NCI-H1436 (cell line): ENCODE measurements around the gene GLP1R.

Experiments used
- DNase-seq: peaks from one replicate; lab custom pipeline; 2025; lab: John Stamatoyannopoulos, UW

GLP1R gene

DNA sequence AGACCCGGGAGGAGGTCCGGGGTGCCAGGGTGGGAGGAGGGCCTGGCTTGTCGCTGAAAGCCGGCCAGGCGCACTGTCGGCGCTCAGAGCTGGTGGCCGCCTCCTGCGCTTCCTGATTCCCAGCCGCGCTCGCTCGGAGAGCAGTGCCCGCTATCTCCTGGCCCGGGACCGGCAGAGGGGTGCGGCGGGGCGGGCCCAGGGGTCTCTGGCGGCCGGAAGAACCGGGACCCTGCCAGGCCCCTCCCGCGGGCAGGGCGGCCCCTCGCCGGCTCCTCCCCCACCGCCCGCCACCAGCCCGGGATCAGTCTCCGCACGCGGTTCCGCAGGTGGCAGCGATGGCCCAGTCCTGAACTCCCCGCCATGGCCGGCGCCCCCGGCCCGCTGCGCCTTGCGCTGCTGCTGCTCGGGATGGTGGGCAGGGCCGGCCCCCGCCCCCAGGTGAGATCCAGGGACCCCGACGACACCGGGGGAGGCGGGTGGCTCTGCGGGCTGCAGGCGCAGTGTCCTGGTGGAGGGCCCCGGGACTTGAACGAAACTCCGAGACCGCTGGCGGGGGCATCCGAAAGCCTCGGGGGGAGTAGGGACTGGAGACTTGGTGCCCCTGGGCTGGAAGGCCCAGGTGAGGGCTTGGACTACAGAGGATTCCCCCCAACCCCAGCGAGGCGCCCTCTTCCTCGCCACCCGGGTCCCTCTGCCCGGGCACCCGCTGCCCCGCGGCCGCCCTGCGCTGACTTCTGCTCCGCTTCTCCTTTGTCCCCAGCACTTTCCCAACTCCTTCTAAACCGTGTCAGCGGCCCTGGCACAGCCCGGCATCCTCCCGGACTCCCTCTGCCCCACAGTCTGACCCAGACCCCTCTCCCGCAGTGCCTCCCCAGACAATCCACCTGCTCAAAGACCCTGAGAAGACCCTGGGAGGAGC is at the start of gene GLP1R:
TSS of gene GLP1R (plus strand) at position 301 of the 919 bp plus-strand sequence. CDS start at position 361, 60 bp downstream.
- no peak for DNase-seq

DNA sequence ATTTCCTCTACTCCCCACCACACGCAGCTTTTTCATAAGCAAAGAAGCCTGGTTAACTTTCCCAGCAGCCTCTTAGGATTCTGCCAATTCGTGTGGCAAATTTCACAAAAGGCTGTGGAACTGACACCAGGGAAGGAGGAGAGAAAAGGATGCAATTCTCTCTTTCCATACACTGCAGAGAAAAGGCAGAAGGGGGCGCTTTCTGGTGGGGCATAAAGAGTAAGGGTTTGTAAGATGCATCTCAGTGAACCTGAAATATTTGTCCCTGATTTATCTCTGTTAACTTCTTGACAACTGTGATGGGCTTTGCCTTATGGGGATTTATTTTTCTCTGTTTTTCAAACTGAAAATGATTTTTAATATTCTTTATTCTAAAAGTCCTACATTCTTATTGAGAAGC is 45.5 kb upstream of the GLP1R start:
- DNase-seq, result no peak

DNA sequence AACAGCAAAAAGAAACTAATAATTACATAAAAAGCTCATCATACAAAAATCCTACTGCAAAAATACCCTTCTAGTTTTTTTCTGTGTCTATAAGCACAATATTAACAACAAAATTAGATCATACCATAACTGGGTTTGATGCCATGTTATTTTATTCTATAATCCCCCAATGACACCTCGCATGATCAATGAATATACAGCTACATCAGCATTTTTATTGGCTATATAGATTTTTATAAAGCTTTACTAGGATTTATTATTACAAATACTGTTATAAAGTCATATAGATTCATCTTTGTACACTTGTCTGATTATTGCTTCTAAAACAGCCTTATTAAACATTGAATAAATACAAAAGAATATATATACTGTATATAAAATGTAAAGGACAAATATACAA is 45.1 kb upstream of the GLP1R start:
- DNase-seq, result no peak

DNA sequence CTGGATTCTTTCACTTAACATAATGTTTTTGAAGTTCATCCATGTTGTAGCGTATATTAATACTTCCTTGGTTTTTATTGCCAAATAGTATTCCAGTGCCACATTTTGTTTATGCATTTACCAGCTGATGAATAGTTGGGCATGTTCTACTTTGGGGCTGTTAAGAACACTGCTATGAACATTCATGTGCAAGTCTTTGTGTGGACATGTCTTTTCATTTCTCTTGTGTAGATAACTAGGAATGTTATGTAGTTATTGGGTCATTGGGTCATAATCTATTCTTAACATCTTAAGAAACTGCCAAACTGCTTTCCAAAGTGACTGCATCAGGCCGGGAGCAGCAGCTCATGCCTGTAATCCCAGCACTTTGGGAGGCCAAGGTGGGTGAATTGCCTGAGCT is 43.8 kb upstream of the GLP1R start:
- DNase-seq, result no peak

DNA sequence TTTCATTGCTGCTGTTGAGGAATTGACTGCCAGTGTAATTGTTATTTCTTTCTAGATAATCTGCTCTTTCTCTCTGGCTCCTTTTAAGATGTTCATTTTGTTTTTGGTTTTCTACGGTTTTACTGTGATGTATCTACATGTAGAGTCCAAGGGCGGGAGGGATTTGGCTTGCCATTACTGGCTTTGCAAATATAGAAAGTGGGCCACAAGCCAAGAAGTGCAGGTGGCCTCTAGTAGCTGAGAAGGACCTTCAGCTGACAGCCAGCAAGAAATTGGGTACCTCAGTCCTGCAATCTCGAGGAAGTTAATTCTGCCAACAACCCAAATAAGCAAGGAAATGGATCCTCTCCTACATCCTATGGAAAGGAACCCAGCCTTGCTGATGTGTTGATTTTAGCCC is 42.8 kb upstream of the GLP1R start:
- no peak for DNase-seq

DNA sequence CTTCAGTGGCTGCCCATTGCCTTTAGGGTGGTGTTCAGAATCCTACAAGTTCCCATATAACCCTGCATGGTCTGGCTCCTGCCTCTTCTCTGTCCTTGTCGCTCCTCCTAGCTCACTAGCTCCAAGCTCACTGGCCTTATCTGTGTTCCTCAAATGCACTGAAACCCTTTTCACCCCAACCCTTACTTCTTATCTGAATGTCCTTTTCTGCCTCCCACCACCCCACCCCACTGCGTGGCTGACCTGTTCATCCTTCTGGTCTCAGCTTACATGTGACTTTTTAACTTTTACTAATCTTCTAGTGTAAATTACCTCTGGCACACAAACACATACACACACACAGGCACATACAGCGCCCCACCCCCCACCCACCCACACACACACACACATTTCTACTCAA is 41.0 kb upstream of the GLP1R start:
- no peak for DNase-seq

DNA sequence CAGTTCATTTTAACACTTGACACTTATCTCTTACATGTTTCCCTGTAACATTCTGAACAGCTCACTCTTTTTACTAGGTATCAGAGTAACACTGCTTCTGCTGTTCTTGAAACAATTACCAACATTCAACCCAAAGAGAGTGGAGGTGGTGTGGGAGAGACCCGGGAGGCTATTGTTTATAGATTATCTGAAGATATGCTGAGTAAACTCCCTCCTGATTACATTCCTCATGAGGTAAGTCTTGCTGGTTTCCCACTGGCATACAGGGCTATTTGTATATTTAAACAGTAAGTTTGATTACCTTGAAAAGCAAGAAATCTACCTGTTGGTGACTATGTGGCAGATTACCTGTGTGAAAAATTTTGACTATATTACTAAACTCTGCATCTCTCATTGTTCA is 39.8 kb upstream of the GLP1R start:
- no peak for DNase-seq

DNA sequence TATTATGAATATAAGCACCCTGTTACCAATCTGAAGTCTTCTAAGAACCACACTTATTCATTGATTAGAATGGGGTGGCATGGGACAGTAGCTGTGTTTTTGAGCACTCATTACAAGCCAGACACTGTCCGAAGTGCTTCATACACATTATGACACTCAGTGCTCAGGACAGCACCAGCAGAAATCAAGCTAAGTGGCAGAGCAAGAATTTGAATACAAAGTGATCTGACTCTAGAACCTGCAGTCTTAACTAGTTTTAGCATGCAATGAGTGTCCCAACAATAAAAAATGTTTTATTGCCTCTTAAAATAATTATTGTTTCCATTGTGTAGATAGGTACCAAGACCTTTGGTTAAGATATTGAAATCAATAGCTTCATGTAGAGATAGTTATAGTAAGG is 39.1 kb upstream of the GLP1R start:
- DNase-seq, result no peak

DNA sequence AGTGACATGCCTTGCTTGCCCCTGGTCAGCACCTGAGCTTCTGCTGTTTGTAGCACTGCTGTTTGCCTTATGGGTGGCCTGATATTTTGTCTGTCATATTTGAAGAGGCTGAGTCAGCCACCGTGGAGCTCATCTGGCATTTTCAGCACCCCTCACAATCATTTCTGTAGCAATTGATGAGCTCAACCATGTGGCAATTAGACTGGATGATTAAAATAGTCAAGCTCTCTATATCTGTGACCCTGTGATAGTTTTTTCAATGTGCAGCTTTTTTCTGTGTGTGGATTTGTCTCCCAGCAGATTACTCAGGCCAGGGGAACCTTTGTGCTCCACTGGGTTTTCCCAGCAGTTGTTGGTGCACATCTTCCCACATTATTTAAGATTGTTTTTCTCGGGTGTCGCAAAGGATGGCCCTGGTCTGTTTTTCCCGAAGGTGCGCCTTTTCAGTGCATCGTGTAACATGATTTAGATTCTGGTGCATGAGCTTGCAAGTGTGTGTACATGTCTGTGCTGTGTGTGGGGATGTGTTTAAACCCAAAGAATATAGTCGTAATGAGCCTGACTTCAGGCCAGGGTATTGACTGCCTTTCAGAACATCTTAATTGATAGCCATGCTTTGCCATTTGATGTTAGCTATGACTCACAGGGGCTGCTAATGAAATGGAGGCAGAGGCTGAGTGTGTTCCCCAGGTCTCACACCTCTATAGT is 31.6 kb upstream of the GLP1R start:
- no peak for DNase-seq

DNA sequence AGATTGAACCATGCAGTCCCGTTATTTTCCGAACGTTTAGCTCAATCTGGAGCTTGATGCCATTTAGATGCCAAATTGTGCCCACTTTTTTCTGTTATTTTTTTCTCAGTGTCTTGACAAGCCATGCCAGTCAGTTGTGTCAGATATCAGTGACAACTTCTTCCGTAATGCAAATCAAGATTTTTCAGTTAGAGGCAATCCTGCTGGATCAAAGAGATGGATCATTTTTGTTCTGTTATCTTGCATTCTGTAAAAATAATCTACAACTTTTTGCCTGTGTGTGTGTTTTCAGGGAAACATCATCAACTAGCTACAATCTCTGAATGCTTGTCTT is 31.1 kb upstream of the GLP1R start:
- no peak for DNase-seq

DNA sequence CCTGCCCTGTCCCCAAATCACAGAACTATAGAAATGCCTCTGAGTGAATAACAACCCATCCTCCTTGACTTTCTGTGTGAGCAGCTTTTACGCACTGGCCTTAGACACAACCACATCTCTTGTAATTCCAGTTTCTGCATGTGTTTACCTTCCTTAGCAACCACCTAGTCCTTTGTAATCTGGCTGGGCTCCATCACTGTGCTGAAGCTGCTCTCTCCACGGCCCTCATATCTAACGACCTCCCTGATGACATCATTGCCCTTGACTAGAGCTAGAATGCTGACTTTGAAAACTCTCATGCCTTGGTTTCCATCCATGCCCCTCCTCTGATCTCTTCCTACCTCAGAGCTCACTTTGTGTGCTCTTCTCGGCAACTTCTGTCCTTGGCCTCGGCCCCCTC is 30.5 kb upstream of the GLP1R start:
- no peak for DNase-seq

DNA sequence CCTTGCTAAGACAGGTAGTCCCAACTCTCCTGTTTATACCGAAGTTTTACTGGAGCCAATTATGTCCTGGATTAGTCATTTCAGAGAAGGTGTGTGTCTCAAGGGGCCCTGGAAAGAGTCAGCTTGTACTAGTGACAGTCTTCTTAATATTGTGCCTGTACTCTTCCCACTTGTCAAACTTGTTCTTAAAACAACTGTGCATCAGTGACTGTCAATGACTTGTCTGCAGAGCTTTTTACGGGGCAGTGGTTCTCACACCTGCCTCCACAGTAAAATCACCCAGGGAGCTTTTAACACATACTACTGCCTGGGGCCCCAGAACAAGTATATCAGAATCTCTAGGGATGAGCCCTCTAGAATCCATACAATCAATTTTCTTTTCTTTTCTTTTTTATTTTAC is 28.4 kb upstream of the GLP1R start:
- DNase-seq, result no peak

DNA sequence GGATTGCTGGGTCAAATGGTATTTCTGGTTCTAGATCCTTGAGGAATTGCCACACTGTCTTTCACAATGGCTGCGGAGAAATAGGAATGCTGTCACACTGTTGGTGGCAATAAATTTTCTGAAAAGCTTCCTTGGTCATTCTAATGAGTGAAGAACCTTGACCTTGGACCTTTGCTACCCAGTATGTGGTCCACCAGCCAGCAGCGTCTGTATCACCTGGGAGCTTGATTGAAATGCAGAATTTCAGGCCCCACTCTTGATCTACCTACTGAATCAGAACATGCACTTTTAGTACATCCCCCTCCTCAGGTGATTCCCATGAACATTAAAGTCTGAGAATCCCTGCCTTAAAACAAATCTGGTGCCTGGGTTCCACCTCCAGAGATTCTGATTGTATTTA is 27.5 kb upstream of the GLP1R start:
- no peak for DNase-seq

DNA sequence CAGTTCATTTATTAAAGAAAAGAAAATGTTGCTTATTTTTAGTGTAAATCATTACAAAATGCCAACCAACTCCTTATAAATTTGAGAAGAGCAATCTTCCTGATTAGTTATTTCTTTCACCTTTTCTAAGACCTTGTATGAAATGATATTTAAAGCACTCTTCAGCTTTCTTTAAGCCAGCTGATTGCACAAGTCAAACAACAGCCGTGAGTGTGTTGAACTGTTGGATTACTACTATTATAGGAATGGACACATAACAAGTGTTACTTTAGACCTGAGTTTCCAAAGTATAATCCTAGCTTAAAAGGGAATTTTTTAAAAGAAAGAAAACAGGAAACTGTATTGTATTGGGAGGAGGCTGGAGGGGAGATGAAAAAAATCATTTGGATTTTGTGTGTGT is 26.8 kb upstream of the GLP1R start:
- DNase-seq, result no peak

DNA sequence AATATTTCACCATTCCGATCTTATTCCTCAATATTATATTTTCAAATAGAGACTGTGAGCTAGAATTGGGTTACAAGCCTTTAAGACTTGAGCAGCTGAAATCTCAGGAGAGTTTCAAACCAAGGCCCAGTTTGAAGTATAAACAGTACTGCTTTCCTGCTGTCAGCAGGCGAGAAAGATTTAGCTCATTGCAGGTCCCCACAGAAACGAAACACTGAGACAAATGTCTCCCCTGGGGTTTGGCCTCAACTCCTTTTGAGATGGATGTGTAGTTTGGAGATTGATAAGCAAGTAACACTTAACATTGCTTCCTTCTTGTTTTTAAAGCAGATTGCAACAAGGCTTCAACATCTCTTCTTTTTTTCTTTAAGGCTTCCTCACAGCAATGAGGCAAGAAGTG is 22.4 kb upstream of the GLP1R start:
- no peak for DNase-seq

DNA sequence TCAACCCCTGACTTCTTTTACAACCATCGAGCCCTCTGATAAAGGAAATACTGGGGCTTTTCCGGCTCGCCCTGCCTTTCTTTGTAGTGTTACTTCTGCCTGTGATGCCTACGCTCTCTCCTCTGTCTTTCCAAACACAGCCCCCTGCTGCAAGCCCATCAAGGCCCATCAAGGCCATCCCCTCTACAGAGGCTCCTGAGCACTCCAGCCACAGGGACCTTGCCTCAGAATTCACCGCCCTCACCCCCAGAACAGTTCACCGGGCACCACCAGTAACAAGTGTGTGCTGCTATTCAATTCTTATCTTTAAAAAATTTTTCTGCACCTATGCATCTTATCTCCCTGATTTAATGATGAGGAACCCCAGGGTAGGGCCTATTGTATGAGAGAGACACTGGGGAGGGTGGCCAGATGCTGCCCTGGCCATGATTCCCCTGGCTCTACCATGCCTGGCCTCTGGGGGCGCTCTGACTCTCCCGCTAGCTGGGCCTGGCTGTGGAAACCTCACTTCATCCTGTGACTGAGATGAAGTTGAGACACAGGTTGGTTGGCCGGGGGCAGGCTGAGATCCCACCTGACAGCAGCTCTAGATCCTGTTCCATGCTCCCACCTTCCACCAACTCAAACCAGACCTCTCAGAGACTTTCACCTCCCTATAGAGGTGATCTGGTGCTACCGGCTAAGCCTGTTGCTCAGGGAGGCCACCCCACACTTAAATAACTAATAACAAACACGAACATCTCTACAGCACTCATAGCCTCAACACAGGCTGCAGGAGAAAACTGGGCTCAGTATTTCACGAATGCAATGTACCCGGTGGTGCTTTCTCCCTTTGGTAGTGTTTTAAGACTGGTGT is 19.2 kb upstream of the GLP1R start:
- peak; percentile 18 for DNase-seq

DNA sequence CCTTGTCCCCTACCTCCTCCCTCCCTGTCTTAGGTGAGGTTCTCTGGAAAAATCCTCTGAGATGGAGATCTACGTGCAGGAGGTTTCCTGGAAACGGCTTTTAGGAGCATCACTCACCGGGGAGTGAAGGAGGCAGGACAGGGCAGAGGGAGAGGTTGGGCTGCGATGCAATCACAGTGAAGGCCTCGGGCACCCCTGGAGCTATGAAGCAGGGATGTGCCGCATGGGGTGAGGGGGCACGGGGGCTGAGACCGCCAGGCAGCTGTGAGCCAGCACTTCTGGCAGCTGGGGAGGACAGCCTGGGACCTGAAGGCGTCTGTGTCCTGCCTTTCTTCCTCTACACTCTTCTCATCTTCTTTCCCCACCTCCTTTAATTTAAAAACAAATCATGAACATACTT is 12.9 kb upstream of the GLP1R start:
- no peak for DNase-seq

DNA sequence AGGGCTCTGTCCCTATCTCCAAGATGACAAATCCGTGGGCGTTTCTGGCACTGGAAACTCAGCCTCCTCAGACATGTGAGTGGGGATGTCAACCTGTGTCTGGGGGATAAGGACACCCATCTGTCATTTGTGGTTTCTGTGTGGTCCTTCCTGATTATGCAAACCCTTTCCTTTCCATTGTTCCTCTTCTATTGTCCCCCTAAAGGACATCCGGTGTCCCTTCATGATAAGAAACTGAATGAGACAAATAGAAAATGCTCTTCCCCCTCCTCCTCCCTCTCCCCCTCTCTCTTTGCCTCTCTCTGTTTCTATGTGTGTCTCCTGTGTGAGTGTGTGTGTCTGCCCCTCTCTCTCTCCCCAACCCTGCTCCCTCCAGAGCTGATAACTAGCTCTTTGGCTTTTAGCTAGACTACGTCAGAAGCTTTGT is 11.5 kb upstream of the GLP1R start:
- DNase-seq, result no peak

DNA sequence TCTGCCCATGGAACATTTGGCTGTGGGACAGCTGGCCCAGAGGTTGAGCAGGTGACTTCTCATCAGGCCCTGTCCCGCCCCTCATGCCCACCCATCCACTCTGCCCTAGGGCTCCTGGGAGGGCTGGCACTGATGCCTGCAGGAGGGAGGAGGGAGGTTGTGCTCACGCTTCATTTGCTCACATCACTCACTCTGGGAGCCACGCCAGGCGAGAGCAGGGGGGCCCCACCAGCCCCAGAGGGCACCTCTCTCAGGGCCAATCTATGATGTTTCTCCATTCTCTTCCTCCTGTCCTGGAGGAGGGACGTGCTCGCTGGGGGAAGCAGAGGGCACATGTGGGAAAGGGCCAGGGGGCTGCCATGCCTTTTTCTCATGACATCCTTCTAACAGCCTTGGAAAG is 10.9 kb upstream of the GLP1R start:
- no peak for DNase-seq

DNA sequence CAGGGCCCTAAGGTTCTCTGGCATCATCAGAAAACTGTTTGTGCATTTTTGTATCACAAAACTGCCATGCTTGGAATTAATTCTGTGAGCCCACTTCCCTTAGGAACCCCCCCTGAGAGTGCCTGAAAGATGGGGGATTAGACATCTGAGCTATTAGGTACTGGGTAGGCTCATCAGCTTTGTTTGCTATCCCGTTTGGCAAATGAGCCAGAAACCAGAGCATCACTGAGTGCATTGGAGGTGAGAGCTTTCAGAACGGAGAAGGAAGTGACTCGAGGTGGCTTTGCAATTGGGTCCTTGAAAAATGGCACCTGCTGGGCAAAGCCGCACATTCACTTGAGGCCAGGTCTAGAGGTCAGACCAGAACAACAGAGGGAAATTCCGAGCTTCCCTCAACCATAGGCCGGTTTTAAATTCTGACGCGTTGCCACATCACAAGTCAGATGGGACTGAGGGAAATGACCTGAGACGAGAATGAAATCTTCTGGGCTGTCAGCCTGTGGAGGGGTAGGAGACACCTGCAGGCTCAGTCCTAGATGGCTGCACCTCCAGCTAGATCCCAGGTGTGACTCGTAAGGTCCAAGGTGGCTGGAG is 8.4 kb upstream of the GLP1R start:
- DNase-seq, result no peak

DNA sequence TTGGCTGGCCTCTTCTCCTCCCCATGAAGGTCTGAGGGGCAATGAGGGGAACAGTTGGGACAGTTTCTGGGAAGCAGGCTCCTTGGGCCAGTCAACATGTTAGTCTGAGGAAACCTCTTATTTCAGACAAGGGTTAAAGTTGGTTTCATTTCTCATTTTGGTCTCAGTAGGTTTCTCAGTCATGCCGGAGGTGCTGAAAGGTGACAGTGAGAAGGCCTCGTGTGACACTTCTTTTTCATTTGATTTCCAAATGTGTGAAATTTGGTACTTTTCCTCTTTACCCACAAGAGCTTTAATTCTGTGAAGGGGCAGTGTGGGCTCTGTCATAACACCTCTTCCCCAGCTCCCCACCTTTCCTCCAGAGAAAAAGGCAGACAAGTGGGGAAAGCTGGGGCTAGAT is 7.5 kb upstream of the GLP1R start:
- DNase-seq, result no peak

DNA sequence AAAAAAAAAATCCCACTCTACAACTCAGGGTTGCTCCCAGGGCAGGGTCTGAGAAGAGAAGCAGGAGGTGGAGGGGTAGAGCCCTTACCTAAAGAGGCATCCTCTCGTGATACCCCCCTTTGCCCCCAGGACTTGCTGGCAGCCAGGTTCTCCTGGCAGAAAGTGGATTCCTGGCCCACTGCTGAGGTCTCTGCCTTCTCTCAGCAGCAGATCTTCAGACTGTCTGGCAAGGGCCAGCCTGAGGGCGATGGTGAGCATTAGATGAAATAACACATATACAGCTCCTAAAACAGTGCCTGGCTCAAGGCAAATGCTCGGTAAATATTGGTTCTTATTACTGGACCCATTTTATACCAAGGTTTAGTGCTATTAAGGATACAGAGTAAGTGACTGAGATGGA is 4.8 kb upstream of the GLP1R start:
- DNase-seq, result no peak
